ENCODE data around the gene DOP1A. TPM values are rescaled to one million over a fixed set of nuclear protein-coding genes. Genes with fewer than 3 reads are reported as not detected.

DOP1A gene
- total RNA-seq, 1 experiment from 2014 or later = 16.1 TPM

DNA sequence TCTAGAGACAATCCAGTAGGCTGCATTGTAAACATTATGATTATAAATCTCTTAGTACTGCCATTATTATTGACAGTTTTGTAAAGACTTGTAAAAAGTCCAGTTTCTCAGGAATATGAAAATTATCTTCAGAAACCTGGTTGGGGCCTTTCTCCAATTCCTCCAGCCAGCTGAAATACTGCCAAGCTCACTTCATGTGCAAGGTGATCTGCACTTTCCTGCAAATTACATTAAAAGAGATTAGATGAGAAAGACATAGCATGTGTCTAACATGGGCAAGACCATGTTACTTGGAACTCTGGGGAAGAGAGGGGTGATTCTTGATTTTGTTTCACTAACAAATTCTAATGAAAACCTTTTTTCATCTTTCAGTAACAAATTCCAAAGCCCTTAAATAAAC, 101.6 kb downstream of the DOP1A start:
- H3K36me3 Mint-ChIP-seq (ENCODE audit: insufficient read depth, unreplicated experiment) = peaks cover 88% of the 10 kb centered on the region
- H3K4me3 Mint-ChIP-seq (ENCODE audit: unreplicated experiment) = no peak overlapping the region
- H3K27ac Mint-ChIP-seq (ENCODE audit: unreplicated experiment) = no peak overlapping the region
- H3K4me1 Mint-ChIP-seq (ENCODE audit: low read depth, unreplicated experiment) = no peaks in the 10 kb centered on the region
- CTCF ChIA-PET = no interaction called here
- Histone ChIP-seq H3K36me3 (ENCODE audit: control insufficient read depth, insufficient read depth, low read length) (peaks cover 1% of the 10 kb centered on the region), H3K9me3 (no peaks in the 10 kb centered on the region), H3K4me3 (ENCODE audit: low read depth, low read length) (no peak overlapping the region), H3K27me3 (replicated peaks; ENCODE audit: control insufficient read depth, insufficient read depth, low read length) (no peaks in the 10 kb centered on the region), H3K4me1 (no peaks in the 10 kb centered on the region)
- DNase-seq = no peak
- H3K9me3 Mint-ChIP-seq (ENCODE audit: unreplicated experiment) = no peaks in the 10 kb centered on the region
- POLR2A ChIA-PET = interaction anchor here (0.6 kb wide), 1 partner anchor 11 kb away, joined by 3 read pairs; no protein-coding TSS in a partner anchor
- no peaks in the 10 kb centered on the region for H3K27me3 Mint-ChIP-seq (ENCODE audit: insufficient read depth, unreplicated experiment)
- TF ChIP-seq, protein P1, sequence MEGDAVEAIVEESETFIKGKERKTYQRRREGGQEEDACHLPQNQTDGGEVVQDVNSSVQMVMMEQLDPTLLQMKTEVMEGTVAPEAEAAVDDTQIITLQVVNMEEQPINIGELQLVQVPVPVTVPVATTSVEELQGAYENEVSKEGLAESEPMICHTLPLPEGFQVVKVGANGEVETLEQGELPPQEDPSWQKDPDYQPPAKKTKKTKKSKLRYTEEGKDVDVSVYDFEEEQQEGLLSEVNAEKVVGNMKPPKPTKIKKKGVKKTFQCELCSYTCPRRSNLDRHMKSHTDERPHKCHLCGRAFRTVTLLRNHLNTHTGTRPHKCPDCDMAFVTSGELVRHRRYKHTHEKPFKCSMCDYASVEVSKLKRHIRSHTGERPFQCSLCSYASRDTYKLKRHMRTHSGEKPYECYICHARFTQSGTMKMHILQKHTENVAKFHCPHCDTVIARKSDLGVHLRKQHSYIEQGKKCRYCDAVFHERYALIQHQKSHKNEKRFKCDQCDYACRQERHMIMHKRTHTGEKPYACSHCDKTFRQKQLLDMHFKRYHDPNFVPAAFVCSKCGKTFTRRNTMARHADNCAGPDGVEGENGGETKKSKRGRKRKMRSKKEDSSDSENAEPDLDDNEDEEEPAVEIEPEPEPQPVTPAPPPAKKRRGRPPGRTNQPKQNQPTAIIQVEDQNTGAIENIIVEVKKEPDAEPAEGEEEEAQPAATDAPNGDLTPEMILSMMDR (IDR thresholded peaks at IDR 0.05; ENCODE audit: insufficient read depth in 1 of 2, low read depth in 1 of 2, low read length in 1 of 2, severe bottlenecking in 1 of 2, unreplicated experiment in 1 of 2) = no peak
- no TSS peak for BruUV-seq (replicated peaks)
- intact Hi-C loops (cut with micrococcal nuclease; ENCODE audit: unreplicated experiment) = no loop called here

DNA sequence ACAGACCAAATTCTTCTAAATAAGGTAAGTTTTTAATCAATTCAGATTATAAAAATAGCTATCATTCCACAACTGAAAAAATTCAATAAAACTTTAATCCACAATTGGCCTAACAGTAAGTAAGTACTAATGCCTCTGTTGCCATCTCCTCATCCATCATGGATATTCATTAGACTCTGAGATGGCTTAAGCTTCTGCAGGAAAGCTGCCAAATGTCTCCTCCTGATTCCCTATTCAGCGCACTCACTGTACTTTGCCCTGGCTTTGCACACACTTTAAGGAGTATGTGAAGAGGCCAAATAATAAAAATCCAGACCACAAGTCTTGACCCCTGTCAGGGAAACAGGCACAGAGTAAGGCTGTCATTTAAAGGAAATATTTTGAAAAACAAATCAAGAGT, 102.0 kb downstream of the DOP1A start:
- Mint-ChIP-seq H3K36me3 (ENCODE audit: insufficient read depth, unreplicated experiment) (peaks cover 92% of the 10 kb centered on the region), H3K27me3 (ENCODE audit: insufficient read depth, unreplicated experiment) (no peaks in the 10 kb centered on the region), H3K4me1 (ENCODE audit: low read depth, unreplicated experiment) (no peaks in the 10 kb centered on the region), H3K27ac (ENCODE audit: unreplicated experiment) (no peak overlapping the region), H3K9me3 (ENCODE audit: unreplicated experiment) (no peaks in the 10 kb centered on the region), H3K4me3 (ENCODE audit: unreplicated experiment) (no peak overlapping the region)
- Histone ChIP-seq H3K27me3 (replicated peaks; ENCODE audit: control insufficient read depth, insufficient read depth, low read length) (no peaks in the 10 kb centered on the region), H3K36me3 (ENCODE audit: control insufficient read depth, insufficient read depth, low read length) (peaks cover 1% of the 10 kb centered on the region), H3K4me1 (no peaks in the 10 kb centered on the region), H3K9me3 (no peaks in the 10 kb centered on the region), H3K4me3 (ENCODE audit: low read depth, low read length) (no peak overlapping the region)
- no TSS peak for BruUV-seq (replicated peaks)
- ChIA-PET CTCF (interaction anchor here (0.9 kb wide), 1 partner anchor 104 kb away, joined by 3 read pairs; the partner anchor contains the start of gene UBE3D), POLR2A (interaction anchor here (0.6 kb wide), 1 partner anchor 11 kb away, joined by 3 read pairs; no protein-coding TSS in a partner anchor)
- TF ChIP-seq, protein P1 (IDR thresholded peaks at IDR 0.05; ENCODE audit: insufficient read depth in 1 of 2, low read depth in 1 of 2, low read length in 1 of 2, severe bottlenecking in 1 of 2, unreplicated experiment in 1 of 2) = no peak
- DNase-seq = no peak
- intact Hi-C loops (cut with micrococcal nuclease; ENCODE audit: unreplicated experiment) = no loop called here

DNA sequence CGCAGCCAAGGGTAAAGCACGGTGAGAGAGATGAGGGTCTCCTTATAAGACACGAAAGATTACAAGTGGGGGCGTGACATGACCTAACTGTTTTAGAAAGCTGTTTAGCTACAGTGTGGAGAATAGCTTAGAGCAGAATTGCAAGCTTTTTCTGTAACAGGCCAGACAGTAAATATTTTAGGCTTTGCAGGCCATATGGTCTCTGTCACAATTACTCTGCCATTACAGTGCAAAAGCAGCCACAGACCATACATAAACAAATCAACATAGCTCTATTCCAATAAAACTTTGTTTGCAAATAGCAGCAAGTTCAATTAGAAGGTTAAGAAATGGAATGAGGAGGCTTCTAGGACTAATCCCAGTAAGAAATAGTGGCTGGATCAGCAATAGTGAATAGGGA, 108.8 kb downstream of the DOP1A start:
- peaks cover 89% of the 10 kb centered on the region for H3K36me3 Mint-ChIP-seq (ENCODE audit: insufficient read depth, unreplicated experiment)
- H3K4me3 Mint-ChIP-seq (ENCODE audit: unreplicated experiment) = no peak overlapping the region
- no peaks in the 10 kb centered on the region for H3K9me3 ChIP-seq
- no peaks in the 10 kb centered on the region for H3K4me1 Mint-ChIP-seq (ENCODE audit: low read depth, unreplicated experiment)
- ChIA-PET POLR2A (no interaction called here), CTCF (no interaction called here)
- no peaks in the 10 kb centered on the region for H3K9me3 Mint-ChIP-seq (ENCODE audit: unreplicated experiment)
- no peak overlapping the region for H3K4me3 ChIP-seq (ENCODE audit: low read depth, low read length)
- no peak overlapping the region for H3K27ac Mint-ChIP-seq (ENCODE audit: unreplicated experiment)
- H3K27me3 ChIP-seq (replicated peaks; ENCODE audit: control insufficient read depth, insufficient read depth, low read length) = no peaks in the 10 kb centered on the region
- TF ChIP-seq, protein P1 (IDR thresholded peaks at IDR 0.05; ENCODE audit: insufficient read depth in 1 of 2, low read depth in 1 of 2, low read length in 1 of 2, severe bottlenecking in 1 of 2, unreplicated experiment in 1 of 2) = no peak
- H3K4me1 ChIP-seq = no peaks in the 10 kb centered on the region
- no TSS peak for BruUV-seq (replicated peaks)
- DNase-seq = no peak
- no peaks in the 10 kb centered on the region for H3K27me3 Mint-ChIP-seq (ENCODE audit: insufficient read depth, unreplicated experiment)
- peaks cover 1% of the 10 kb centered on the region for H3K36me3 ChIP-seq (ENCODE audit: control insufficient read depth, insufficient read depth, low read length)
- intact Hi-C loops (cut with micrococcal nuclease; ENCODE audit: unreplicated experiment) = no loop called here

Data from Caco-2 (cell line).